ENCODE data around the gene INPP5D. TPM values are rescaled to one million over a fixed set of nuclear protein-coding genes. Genes with fewer than 3 reads are reported as not detected.

Gene INPP5D
- total RNA-seq, 1 donor from 2014 or later, result 61.2 TPM

GRCh38 chr2:233164967-233165366 lies 104.8 kb downstream of the INPP5D start:
- peaks cover 24% of the 10 kb centered on the region for H3K36me3 Mint-ChIP-seq (ENCODE audit: low read depth)
- no peaks in the 10 kb centered on the region for H3K9me3 Mint-ChIP-seq
- no peak for DNase-seq (ENCODE audit: low spot score)
- no peaks in the 10 kb centered on the region for H3K4me1 Mint-ChIP-seq (ENCODE audit: low read depth)
- intact Hi-C loops (cut with micrococcal nuclease), result loop anchor here (5.0 kb wide), 1 partner anchor 67 kb away; no protein-coding TSS in a partner anchor
- no peak overlapping the region for H3K4me3 Mint-ChIP-seq
- H3K27me3 Mint-ChIP-seq (ENCODE audit: insufficient read depth), result no peaks in the 10 kb centered on the region
- H3K27ac Mint-ChIP-seq, result no peak overlapping the region

- no peaks in the 10 kb centered on the region for H3K4me1 Mint-ChIP-seq (ENCODE audit: low read depth)
- H3K36me3 Mint-ChIP-seq (ENCODE audit: low read depth), result peaks cover 28% of the 10 kb centered on the region
- H3K4me3 Mint-ChIP-seq, result no peak overlapping the region
- intact Hi-C loops (cut with micrococcal nuclease), result loop anchor here (5.0 kb wide), 1 partner anchor 67 kb away; no protein-coding TSS in a partner anchor
- no peak overlapping the region for H3K27ac Mint-ChIP-seq
- DNase-seq (ENCODE audit: low spot score), result no peak
- no peaks in the 10 kb centered on the region for H3K9me3 Mint-ChIP-seq
- H3K27me3 Mint-ChIP-seq (ENCODE audit: insufficient read depth), result no peaks in the 10 kb centered on the region
Measured at GRCh38 chr2:233165543-233165894, 105.4 kb downstream of the INPP5D start.

DNA sequence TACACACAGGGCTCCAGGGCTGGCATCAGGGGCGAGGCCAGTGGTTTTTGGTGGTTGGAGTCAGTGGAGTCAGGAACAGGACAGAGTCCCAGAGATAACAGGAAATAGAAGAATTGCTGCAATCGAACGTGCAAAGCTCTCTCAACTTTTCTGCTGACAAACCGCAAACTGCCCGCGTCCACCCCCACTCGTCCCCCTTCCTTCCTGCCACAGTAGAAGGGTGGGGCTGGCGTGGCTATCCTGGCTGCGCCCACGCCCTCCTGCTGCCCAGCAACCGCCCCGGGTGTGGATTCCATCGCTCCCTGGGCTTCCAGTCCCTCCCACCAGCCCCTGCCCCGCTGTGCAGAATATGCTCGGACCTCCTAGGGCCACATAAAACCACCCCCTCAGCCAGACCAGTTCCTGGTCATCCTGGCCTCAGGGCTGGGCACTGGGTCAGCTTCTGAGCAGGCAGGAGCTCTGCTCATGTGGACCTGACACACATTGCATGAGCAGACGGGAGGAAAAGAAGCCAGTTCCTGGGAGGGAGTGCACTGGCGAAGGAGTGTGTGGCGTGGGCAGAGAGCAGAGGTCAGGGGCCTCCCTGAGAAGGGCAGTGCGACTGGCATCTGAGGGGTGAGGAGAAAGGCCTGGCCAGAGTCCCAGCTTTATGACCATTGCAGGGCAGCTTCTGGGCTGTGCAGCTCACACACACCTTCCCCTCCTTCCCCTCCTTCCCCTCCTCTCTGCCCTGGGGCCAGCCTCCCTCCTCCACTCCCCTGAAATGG lies 105.9 kb downstream of the INPP5D start:
- Mint-ChIP-seq H3K4me1 (ENCODE audit: low read depth) (no peaks in the 10 kb centered on the region), H3K27me3 (ENCODE audit: insufficient read depth) (no peaks in the 10 kb centered on the region), H3K4me3 (no peak overlapping the region), H3K27ac (no peak overlapping the region), H3K9me3 (no peaks in the 10 kb centered on the region), H3K36me3 (ENCODE audit: low read depth) (peaks cover 31% of the 10 kb centered on the region)
- intact Hi-C loops (cut with micrococcal nuclease), result loop anchor here (5.0 kb wide), 1 partner anchor 66 kb away; no protein-coding TSS in a partner anchor
- DNase-seq (ENCODE audit: low spot score), result no peak

GRCh38 chr2:233168445-233168844 lies 108.3 kb downstream of the INPP5D start:
- intact Hi-C loops (cut with micrococcal nuclease), result loop anchor here (5.0 kb wide), 1 partner anchor 64 kb away; no protein-coding TSS in a partner anchor
- Mint-ChIP-seq H3K9me3 (no peaks in the 10 kb centered on the region), H3K4me1 (ENCODE audit: low read depth) (no peaks in the 10 kb centered on the region), H3K4me3 (no peak overlapping the region), H3K36me3 (ENCODE audit: low read depth) (peaks cover 41% of the 10 kb centered on the region), H3K27me3 (ENCODE audit: insufficient read depth) (no peaks in the 10 kb centered on the region), H3K27ac (no peak overlapping the region)
- DNase-seq (ENCODE audit: low spot score), result no peak

GRCh38 chr2:233168919-233169318 lies 108.8 kb downstream of the INPP5D start:
- DNase-seq (ENCODE audit: low spot score), result no peak
- no peaks in the 10 kb centered on the region for H3K4me1 Mint-ChIP-seq (ENCODE audit: low read depth)
- peak overlapping the region; percentile 27 for H3K27ac Mint-ChIP-seq
- peaks cover 37% of the 10 kb centered on the region for H3K36me3 Mint-ChIP-seq (ENCODE audit: low read depth)
- no peaks in the 10 kb centered on the region for H3K9me3 Mint-ChIP-seq
- intact Hi-C loops (cut with micrococcal nuclease), result loop anchor here (5.0 kb wide), 1 partner anchor 63 kb away; no protein-coding TSS in a partner anchor
- H3K4me3 Mint-ChIP-seq, result no peak overlapping the region
- no peaks in the 10 kb centered on the region for H3K27me3 Mint-ChIP-seq (ENCODE audit: insufficient read depth)

GRCh38 chr2:233171344-233171743 lies 111.2 kb downstream of the INPP5D start:
- H3K36me3 Mint-ChIP-seq (ENCODE audit: low read depth), result peaks cover 44% of the 10 kb centered on the region
- H3K4me1 Mint-ChIP-seq (ENCODE audit: low read depth), result no peaks in the 10 kb centered on the region
- no peaks in the 10 kb centered on the region for H3K27me3 Mint-ChIP-seq (ENCODE audit: insufficient read depth)
- no peak overlapping the region for H3K4me3 Mint-ChIP-seq
- no peak overlapping the region for H3K27ac Mint-ChIP-seq
- H3K9me3 Mint-ChIP-seq, result no peaks in the 10 kb centered on the region
- DNase-seq (ENCODE audit: low spot score), result no peak
- intact Hi-C loops (cut with micrococcal nuclease), result no loop called here

DNA sequence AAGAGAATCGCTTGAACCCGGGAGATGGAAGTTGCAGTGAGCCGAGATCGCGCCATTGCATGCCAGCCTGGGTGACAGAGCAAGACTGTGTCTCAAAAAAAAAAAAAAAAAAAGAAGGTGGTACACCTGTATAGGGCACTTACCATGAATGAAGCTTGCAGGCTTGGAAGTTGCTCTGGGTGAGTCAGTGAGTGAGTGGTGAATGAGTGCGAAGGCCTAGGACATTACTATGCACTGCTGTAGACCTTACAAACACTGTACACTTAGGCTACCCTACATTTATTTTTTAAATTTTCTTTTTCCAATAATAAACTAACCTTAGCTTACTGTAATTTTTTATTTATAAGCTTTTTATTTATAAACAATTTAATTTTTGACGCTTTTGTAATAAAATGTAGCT lies 113.0 kb downstream of the INPP5D start:
- intact Hi-C loops (cut with micrococcal nuclease), result no loop called here
- Mint-ChIP-seq H3K4me3 (no peak overlapping the region), H3K27me3 (ENCODE audit: insufficient read depth) (no peaks in the 10 kb centered on the region), H3K36me3 (ENCODE audit: low read depth) (peaks cover 45% of the 10 kb centered on the region), H3K27ac (no peak overlapping the region), H3K4me1 (ENCODE audit: low read depth) (no peaks in the 10 kb centered on the region), H3K9me3 (no peaks in the 10 kb centered on the region)
- DNase-seq (ENCODE audit: low spot score), result no peak

GRCh38 chr2:233174137-233174536 lies 114.0 kb downstream of the INPP5D start:
- DNase-seq (ENCODE audit: low spot score), result no peak
- Mint-ChIP-seq H3K27ac (no peak overlapping the region), H3K4me3 (no peak overlapping the region), H3K4me1 (ENCODE audit: low read depth) (no peaks in the 10 kb centered on the region), H3K9me3 (no peaks in the 10 kb centered on the region), H3K27me3 (ENCODE audit: insufficient read depth) (no peaks in the 10 kb centered on the region), H3K36me3 (ENCODE audit: low read depth) (peaks cover 45% of the 10 kb centered on the region)
- intact Hi-C loops (cut with micrococcal nuclease), result no loop called here

GRCh38 chr2:233178994-233179847 lies 119.1 kb downstream of the INPP5D start:
- no peaks in the 10 kb centered on the region for H3K27me3 Mint-ChIP-seq (ENCODE audit: insufficient read depth)
- no peak for DNase-seq (ENCODE audit: low spot score)
- no peaks in the 10 kb centered on the region for H3K4me1 Mint-ChIP-seq (ENCODE audit: low read depth)
- no peak overlapping the region for H3K4me3 Mint-ChIP-seq
- peaks cover 48% of the 10 kb centered on the region for H3K36me3 Mint-ChIP-seq (ENCODE audit: low read depth)
- intact Hi-C loops (cut with micrococcal nuclease), result loop anchor here (5.0 kb wide), 1 partner anchor 73 kb away; the partner anchor contains the start of gene ATG16L1
- H3K9me3 Mint-ChIP-seq, result no peaks in the 10 kb centered on the region
- no peak overlapping the region for H3K27ac Mint-ChIP-seq

DNA sequence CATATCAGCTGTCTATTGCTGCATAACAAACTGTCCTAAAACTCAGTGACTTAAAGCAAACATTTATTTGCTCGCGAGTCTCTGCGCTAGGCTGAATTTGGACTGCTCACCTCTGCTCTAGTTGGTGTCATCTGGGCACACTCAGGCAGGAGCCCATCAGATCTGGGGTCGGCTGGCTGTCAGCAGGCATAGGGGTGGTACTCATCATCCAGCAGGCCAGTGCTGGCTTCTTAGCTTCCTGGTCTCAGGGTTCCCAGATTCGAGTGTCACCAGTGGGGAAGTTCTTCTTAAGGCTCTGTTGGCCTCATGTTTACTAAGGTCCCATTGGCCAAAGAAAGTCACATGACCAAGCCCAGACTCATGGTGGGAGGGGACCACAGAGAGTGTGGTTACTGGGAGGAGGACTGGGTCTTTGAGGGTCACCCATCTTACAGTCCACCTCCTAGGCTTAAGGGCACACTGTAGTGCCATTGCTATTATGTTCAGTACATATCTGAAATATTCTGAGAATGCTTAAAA lies 119.8 kb downstream of the INPP5D start:
- Mint-ChIP-seq H3K27ac (no peak overlapping the region), H3K36me3 (ENCODE audit: low read depth) (peaks cover 51% of the 10 kb centered on the region), H3K4me3 (no peak overlapping the region), H3K9me3 (no peaks in the 10 kb centered on the region), H3K27me3 (ENCODE audit: insufficient read depth) (no peaks in the 10 kb centered on the region), H3K4me1 (ENCODE audit: low read depth) (no peaks in the 10 kb centered on the region)
- intact Hi-C loops (cut with micrococcal nuclease), result loop anchor here (5.0 kb wide), 1 partner anchor 72 kb away; the partner anchor contains the start of gene ATG16L1
- DNase-seq (ENCODE audit: low spot score), result no peak

DNA sequence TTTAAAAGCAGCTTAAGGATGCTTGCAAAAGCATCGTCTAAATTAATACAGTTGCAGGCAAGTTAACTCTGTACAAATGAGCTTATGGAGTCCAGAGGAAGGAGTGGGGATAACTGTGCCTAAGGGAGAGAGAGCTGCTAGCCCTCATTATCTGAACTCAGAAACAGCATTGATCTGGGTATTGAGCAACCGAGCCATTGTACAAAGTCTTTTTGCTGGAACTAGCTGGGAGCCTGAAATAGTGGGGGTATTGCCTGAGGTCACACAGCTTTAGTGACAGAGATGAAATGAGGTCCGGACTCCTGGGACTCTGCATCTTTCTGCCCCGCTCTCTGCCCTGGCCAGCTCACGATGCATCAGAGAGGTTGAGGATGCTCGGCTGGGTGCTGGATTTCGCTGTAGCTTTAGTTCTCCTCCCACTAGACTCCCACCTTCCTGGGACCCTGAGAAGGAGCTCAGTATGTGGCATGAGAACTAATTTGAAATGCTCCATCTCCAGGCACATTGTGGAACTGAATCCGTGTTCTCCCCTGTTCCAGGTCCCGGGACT lies 123.8 kb downstream of the INPP5D start:
- Mint-ChIP-seq H3K4me3 (no peak overlapping the region), H3K27ac (no peak overlapping the region), H3K4me1 (ENCODE audit: low read depth) (no peaks in the 10 kb centered on the region), H3K27me3 (ENCODE audit: insufficient read depth) (no peaks in the 10 kb centered on the region), H3K9me3 (no peaks in the 10 kb centered on the region), H3K36me3 (ENCODE audit: low read depth) (peaks cover 54% of the 10 kb centered on the region)
- intact Hi-C loops (cut with micrococcal nuclease), result loop anchor here (2.0 kb wide), 1 partner anchor 27 kb away; no protein-coding TSS in a partner anchor
- no peak for DNase-seq (ENCODE audit: low spot score)

DNA sequence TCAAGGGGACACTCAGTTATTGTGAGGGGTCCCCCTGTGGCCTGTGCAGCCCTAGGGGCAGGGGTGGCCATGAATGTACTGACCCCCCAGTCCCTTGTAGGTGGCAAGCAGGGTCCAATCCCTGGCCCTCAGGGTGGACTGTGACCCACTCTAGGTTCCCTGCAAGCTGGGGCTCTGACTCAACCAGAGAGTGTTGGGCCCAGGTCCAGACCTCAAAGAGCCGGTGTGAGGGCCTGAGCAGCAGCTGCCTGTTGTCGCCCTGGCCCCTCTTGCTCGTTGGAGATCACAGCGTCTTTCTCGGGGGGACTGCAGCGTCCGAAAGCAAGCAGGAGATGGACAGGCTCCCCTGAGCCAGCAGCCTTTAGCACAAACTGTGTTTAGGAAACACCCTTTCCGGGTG lies 124.5 kb downstream of the INPP5D start:
- H3K27me3 Mint-ChIP-seq (ENCODE audit: insufficient read depth), result no peaks in the 10 kb centered on the region
- no peaks in the 10 kb centered on the region for H3K9me3 Mint-ChIP-seq
- DNase-seq (ENCODE audit: low spot score), result no peak
- intact Hi-C loops (cut with micrococcal nuclease), result no loop called here
- H3K4me3 Mint-ChIP-seq, result no peak overlapping the region
- H3K27ac Mint-ChIP-seq, result no peak overlapping the region
- no peaks in the 10 kb centered on the region for H3K4me1 Mint-ChIP-seq (ENCODE audit: low read depth)
- H3K36me3 Mint-ChIP-seq (ENCODE audit: low read depth), result peaks cover 51% of the 10 kb centered on the region
